ENCODE data around the gene RNF8. TPM values are rescaled to one million over a fixed set of nuclear protein-coding genes. Genes with fewer than 3 reads are reported as not detected.

The RNF8 gene
- total RNA-seq, 1 experiment from 2014 or later = 22.0 TPM

- no peak for TF ChIP-seq CTCF (IDR thresholded peaks at IDR 0.05; ENCODE audit: unreplicated experiment)
- no TSS peak for BruUV-seq (replicated peaks)
- no peak for DNase-seq (ENCODE audit: unreplicated experiment)
- Mint-ChIP-seq H3K9me3 (ENCODE audit: unreplicated experiment) (no peaks in the 10 kb centered on the region), H3K4me3 (ENCODE audit: unreplicated experiment) (no peak overlapping the region), H3K27ac (ENCODE audit: low read depth, unreplicated experiment) (no peak overlapping the region), H3K36me3 (ENCODE audit: insufficient read depth, unreplicated experiment) (no peaks in the 10 kb centered on the region), H3K4me1 (ENCODE audit: insufficient read depth, unreplicated experiment) (peaks cover 7% of the 10 kb centered on the region), H3K27me3 (ENCODE audit: insufficient read depth, unreplicated experiment) (peaks cover 41% of the 10 kb centered on the region)
- POLR2A ChIA-PET = interaction anchor here (0.9 kb wide), 1 partner anchor 20 kb away, joined by 3 read pairs; no protein-coding TSS in a partner anchor
- intact Hi-C loops (cut with micrococcal nuclease) = no loop called here
- CTCF ChIA-PET = no interaction called here
Measured at GRCh38 chr6:37426945-37427510, 73.2 kb downstream of the RNF8 start.

- Mint-ChIP-seq H3K9me3 (ENCODE audit: unreplicated experiment) (no peaks in the 10 kb centered on the region), H3K4me3 (ENCODE audit: unreplicated experiment) (no peak overlapping the region), H3K4me1 (ENCODE audit: insufficient read depth, unreplicated experiment) (peaks cover 17% of the 10 kb centered on the region), H3K27me3 (ENCODE audit: insufficient read depth, unreplicated experiment) (peaks cover 41% of the 10 kb centered on the region), H3K36me3 (ENCODE audit: insufficient read depth, unreplicated experiment) (peaks cover 2% of the 10 kb centered on the region), H3K27ac (ENCODE audit: low read depth, unreplicated experiment) (no peak overlapping the region)
- CTCF ChIA-PET = no interaction called here
- POLR2A ChIA-PET = interaction anchor here (0.6 kb wide), 2 partner anchors 22 to 397 kb away, joined by 3 to 6 read pairs; no protein-coding TSS in a partner anchor
- no peak for TF ChIP-seq CTCF (IDR thresholded peaks at IDR 0.05; ENCODE audit: unreplicated experiment)
- intact Hi-C loops (cut with micrococcal nuclease) = no loop called here
- peak; percentile 4 for DNase-seq (ENCODE audit: unreplicated experiment)
- BruUV-seq (replicated peaks) = no TSS peak
Measured at GRCh38 chr6:37429352-37429750, 75.6 kb downstream of the RNF8 start.

- CTCF ChIA-PET = interaction anchor here (1.1 kb wide), 2 partner anchors 80 to 256 kb away, joined by 3 read pairs; no protein-coding TSS in a partner anchor
- TSS peak; percentile 75 for BruUV-seq (replicated peaks)
- Mint-ChIP-seq H3K27me3 (ENCODE audit: insufficient read depth, unreplicated experiment) (peaks cover 20% of the 10 kb centered on the region), H3K36me3 (ENCODE audit: insufficient read depth, unreplicated experiment) (peaks cover 10% of the 10 kb centered on the region), H3K9me3 (ENCODE audit: unreplicated experiment) (no peaks in the 10 kb centered on the region), H3K27ac (ENCODE audit: low read depth, unreplicated experiment) (peak overlapping the region; percentile 94), H3K4me3 (ENCODE audit: unreplicated experiment) (peak overlapping the region; percentile 84), H3K4me1 (ENCODE audit: insufficient read depth, unreplicated experiment) (peaks cover 25% of the 10 kb centered on the region)
- no peak for TF ChIP-seq CTCF (IDR thresholded peaks at IDR 0.05; ENCODE audit: unreplicated experiment)
- POLR2A ChIA-PET = interaction anchor here (0.6 to 3.0 kb wide), 20 partner anchors 11 to 260 kb away, joined by 3 to 32 read pairs (median 3); no protein-coding TSS in a partner anchor
- no peak for DNase-seq (ENCODE audit: unreplicated experiment)
- intact Hi-C loops (cut with micrococcal nuclease) = no loop called here
Measured at GRCh38 chr6:37432590-37432915, 78.8 kb downstream of the RNF8 start.

- Mint-ChIP-seq H3K27ac (ENCODE audit: low read depth, unreplicated experiment) (peak within 1 kb of the TSS; percentile 94), H3K9me3 (ENCODE audit: unreplicated experiment) (no peaks in the 10 kb centered on the region), H3K27me3 (ENCODE audit: insufficient read depth, unreplicated experiment) (peaks cover 14% of the 10 kb centered on the region), H3K4me3 (ENCODE audit: unreplicated experiment) (peak within 1 kb of the TSS; percentile 84), H3K4me1 (ENCODE audit: insufficient read depth, unreplicated experiment) (peaks cover 19% of the 10 kb centered on the region), H3K36me3 (ENCODE audit: insufficient read depth, unreplicated experiment) (peaks cover 14% of the 10 kb centered on the region)
- ChIA-PET CTCF (interaction anchor here (0.6 to 2.7 kb wide), 6 partner anchors 39 to 259 kb away, joined by 3 to 12 read pairs (median 3); no protein-coding TSS in a partner anchor), POLR2A (interaction anchor here (0.6 to 3.0 kb wide), 25 partner anchors 11 to 260 kb away, joined by 3 to 32 read pairs (median 3); partner anchors contain the start of gene RNF8)
- intact Hi-C loops (cut with micrococcal nuclease) = no loop called here
- DNase-seq (ENCODE audit: unreplicated experiment) = peak; percentile 85
- no peak for TF ChIP-seq CTCF (IDR thresholded peaks at IDR 0.05; ENCODE audit: unreplicated experiment)
- TSS peak; percentile 56 for BruUV-seq (replicated peaks)
Measured at GRCh38 chr6:37432916-37433656, 79.3 kb downstream of the RNF8 start, which contains the start of gene CMTR1. CMTR1 (plus strand) TSS chr6:37433221; CDS start chr6:37435630, 2,409 bp downstream.
